SK-MEL-5 (cell line): Measurements from ENCODE around the gene B3GNT7. TPM values are rescaled to one million over a fixed set of nuclear protein-coding genes. Genes with fewer than 3 reads are reported as not detected.
A peak's percentile ranks its signal among the peaks of the same experiment; 100 is the strongest.
"Not testable (repeated sequence)": the region's sequence is repeated elsewhere in the genome, so short reads cannot be mapped to it uniquely, and the experiment has no call there.

Source experiments
- DNase-seq: peaks from one replicate; pipeline ENCODE4 v3.0.0-alpha.2; 2016; ENCODE audit warnings: low read depth, low spot score
- in situ Hi-C: cut with HindIII; loops from 2 replicates; pipeline ENCODE4 v1.10.0; 2016; ENCODE audit warnings: low sequenced_read_pairs, high pct_unique_total_duplicates, low pct_unique_long_range_greater_than_20kb
- total RNA-seq: library from RNA; depleted of rRNA; stranded (reverse); fragments of >200 nt; shearing (Covaris generic); gene quantifications from 2 replicates; pipeline ENCODE4 v1.2.3, GENCODE V29; 2014

The B3GNT7 gene
- total RNA-seq, 1 experiment from 2014 or later = 20.2 TPM

GRCh38 chr2:231408304-231408703 is 12.8 kb downstream of the B3GNT7 start:
- in situ Hi-C loops, DNase-seq: not testable (repeated sequence)

- in situ Hi-C loops = no loop called here
- no peak for DNase-seq
Measured at GRCh38 chr2:231409776-231410175, 14.3 kb downstream of the B3GNT7 start.

DNA sequence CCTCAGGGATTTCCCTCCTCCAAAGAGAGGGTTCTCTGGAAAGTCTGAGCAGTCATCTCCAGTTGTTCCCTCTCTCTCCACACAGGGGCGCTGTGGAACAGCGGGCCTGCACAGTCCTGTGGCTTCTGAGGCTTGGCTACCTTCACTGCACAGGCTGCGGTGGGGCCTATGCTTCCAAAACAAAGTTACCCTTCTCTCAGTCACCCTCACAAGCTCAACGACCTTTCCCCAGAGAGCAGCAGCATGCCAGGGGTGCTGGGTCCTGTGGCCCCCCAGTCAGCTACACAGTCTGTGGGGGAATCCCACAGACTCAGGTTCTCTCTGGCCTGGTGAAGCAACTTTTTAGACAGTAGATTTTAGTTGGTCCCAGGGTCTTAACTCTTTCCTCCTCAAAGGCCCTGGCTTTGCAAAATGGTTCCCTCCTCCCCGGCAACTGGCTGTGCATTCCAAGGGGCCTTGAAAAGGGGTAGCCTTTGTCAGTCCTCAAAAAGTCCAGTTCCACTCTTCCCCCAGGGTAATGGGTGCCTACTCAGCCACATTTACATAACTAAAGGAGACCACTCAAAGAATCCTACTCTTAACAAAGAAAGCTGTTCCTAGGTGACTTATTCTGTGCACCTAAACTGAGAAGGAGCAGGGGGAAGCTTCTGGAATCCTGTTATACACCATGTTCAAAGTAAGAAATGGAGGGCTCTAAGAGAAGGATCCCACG is 14.9 kb downstream of the B3GNT7 start:
- no peak for DNase-seq
- in situ Hi-C loops = no loop called here

- no peak for DNase-seq
- in situ Hi-C loops = no loop called here
Measured at GRCh38 chr2:231411237-231411636, 15.7 kb downstream of the B3GNT7 start.

DNA sequence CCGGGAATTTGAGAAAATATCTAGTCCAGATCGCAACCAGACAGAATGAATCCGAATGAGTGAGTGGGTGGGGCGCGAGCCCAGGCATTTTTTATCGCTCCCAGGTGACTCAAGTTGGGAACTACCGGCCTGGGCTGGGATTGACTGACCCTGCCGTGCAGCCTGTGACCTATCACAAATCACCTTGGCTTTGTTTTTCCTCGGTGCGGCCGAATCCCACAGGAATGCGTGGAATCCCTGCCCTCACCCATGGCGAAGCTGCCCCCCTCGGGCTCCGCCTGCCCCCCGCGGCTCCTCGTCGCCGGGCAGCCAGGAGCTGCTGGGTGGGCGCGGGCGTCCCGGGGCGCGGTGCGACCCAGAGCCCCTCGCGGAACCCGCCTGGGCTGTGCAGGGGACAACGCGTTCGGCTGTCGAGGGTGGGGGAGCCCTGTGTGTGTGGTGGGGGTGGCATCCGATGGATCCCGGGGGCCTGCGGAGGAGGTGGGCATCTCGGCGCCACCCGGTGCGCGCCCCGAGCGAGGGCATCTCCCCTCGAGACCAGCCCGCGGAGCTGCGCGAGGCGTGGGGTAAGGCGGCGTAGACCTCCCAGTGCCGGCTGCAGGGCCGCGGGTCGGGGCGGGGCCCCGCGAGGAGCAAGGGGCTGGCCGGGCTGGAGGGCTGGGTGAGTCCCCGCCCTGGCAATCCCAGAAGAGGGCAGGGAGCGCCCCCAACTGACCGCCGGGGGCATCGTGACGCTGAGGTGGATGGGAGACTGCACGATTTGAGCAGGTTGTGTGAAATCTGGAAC is 16.5 kb downstream of the B3GNT7 start:
- peak; percentile 84 for DNase-seq
- in situ Hi-C loops = no loop called here

- no peak for DNase-seq
- in situ Hi-C loops = no loop called here
Measured at GRCh38 chr2:231412618-231412963, 17.1 kb downstream of the B3GNT7 start.

DNA sequence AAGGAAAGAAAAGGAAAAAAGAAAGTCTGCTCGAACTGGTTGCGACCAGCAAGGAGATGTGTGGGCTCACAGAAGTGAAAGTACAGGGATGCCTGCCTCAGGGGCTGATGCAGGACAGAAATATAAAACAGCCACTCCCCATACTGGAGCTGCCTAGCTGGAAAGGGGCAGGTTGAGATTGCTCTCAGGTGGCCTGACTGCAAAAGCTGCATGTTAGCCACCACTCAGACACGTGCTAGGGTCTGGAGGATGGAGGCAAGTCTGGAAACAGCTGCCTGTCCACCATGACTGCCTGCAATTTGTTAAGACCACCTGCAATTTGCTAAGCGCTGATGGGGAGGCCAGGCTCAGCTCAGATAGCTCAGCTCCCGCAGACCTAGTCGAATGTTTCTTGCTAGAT is 17.9 kb downstream of the B3GNT7 start:
- in situ Hi-C loops = no loop called here
- DNase-seq = no peak

- DNase-seq = no peak
- in situ Hi-C loops = no loop called here
Measured at GRCh38 chr2:231413921-231414476, 18.5 kb downstream of the B3GNT7 start.

DNA sequence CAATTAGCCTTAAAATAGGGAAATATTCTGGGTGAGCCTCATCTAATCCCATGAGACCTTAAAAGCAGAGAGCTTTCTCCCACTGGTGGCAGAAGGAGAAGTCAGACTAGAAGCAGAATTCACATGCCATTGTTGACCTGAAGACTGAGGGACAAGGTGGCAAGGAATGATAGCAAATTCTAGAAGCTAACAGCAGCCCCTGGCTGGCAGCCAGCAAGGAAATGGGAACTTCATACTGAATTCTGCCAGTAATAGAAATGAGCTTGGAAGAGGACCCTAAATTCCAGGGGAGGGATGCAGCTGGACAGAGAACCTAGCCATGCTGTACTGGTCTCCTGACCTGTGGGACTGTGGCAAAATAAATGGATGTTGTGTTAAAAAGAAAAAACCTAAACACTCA is 19.5 kb downstream of the B3GNT7 start:
- in situ Hi-C loops = no loop called here
- no peak for DNase-seq

GRCh38 chr2:231418820-231419640 is 23.5 kb downstream of the B3GNT7 start:
- in situ Hi-C loops = no loop called here
- no peak for DNase-seq

DNA sequence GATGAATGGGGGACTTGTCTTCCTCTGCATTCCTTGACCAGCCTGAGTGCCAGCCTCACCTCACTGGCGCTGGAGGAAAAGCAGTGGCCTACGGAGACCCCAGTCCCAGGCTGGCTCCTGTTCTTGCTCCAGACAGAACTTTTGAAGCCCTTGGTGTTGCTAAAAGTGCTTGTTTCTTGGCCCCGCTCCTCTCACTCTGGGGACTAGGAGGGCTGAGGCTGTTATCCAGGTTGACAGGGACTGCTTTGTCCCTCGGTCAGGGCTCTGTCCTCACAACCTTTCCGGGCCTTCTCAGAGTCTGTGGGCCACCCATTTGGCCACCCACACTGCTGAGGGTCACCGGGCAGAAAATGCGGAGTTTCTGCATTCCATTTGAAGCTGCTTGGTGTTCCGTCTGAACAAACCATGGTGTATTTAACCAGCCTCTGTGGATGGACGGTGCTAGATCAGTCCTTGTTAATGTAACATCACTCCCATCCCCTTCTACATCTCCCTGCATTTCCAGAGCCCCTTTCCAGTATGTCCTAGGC is 25.6 kb downstream of the B3GNT7 start:
- DNase-seq = no peak
- in situ Hi-C loops = no loop called here

DNA sequence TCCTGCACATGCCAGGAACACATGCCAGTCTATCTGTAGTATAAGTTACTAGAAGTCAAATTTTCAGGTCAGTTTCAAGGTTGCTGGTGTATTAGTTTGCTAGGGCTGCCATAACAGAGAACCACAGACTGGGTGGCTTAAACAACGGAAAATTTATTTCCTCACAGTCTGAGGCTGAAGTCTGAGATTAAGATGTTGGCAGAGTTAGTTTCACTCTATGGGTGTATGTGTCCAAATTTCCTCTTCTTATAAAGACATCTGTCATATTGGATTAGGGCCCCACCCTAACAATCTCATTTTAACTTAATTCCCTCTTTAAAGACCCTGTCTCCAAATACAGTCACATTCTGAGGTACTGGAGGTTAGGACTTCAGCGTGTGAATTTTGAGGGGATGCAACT is 26.5 kb downstream of the B3GNT7 start:
- in situ Hi-C loops = no loop called here
- no peak for DNase-seq

- DNase-seq = no peak
- in situ Hi-C loops = no loop called here
Measured at GRCh38 chr2:231423176-231423575, 27.7 kb downstream of the B3GNT7 start.

DNA sequence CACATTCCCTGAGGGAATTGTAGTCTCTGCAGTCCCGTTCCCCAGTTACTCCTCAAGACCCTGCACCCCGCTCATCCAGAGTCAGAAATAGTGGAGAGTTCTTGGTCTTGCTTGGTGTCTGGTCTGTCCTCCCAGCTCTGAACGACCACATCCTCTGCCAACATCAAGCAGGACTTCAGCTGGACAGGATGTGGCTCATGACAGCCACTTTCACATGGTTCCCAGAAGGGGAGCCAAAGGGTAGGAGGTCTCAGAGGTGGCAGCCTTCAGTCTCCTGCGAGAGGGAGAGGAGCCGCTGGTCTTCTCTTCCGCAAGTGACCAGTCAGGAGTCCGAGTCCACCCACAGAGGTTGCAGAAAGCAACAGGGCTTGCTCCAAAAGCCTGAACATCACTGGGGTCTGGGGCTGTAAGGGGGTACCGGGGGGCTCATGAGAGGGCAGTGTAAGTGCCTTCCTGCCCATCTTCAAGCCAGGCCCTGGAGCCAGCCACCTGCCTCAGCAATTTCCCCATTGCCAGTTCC is 29.8 kb downstream of the B3GNT7 start:
- no peak for DNase-seq
- in situ Hi-C loops = no loop called here

- in situ Hi-C loops = no loop called here
- DNase-seq = no peak
Measured at GRCh38 chr2:231425811-231426703, 30.5 kb downstream of the B3GNT7 start.

- in situ Hi-C loops = no loop called here
- no peak for DNase-seq
Measured at GRCh38 chr2:231427116-231427515, 31.6 kb downstream of the B3GNT7 start.

DNA sequence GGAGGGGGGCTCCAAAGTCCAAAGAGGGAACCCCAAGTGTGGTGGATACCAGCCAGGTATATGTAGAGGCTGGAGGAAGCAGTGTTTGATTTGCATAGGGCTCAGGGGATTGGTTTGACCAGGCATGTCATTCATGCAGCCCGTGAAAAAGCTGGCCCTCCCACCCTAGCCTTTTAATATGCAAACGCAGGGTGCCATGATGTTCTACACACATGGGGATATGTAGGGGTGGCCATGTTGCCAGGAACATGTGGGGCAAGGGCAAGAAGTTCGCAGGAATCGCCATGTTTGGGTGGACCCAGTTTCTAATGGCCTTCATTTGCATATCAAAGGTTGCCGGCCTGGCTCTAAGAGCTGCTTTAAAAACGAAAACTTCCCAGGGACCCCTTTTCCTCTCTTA is 33.6 kb downstream of the B3GNT7 start:
- in situ Hi-C loops = no loop called here
- DNase-seq = no peak
